CD14-positive monocyte (primary cell): ENCODE data around the gene CEP128. TPM values are rescaled to one million over a fixed set of nuclear protein-coding genes. Genes with fewer than 3 reads are reported as not detected.

Experiments used
- DNase-seq, 3 donors: peaks; one replicate each; pipeline ENCODE4 v3.0.0-alpha.2; 2011 to 2022
- H2AFZ ChIP-seq: 2 replicates; pipeline ENCODE4 v1.6.0; 2012; ENCODE audit warnings: mild to moderate bottlenecking, low read depth, low read length, inconsistent platforms; ENCODE audit not compliant: insufficient read depth, poor library complexity, severe bottlenecking
- H3K27ac ChIP-seq, 2 donors: 1 replicate in 1 of 2; 2 replicates in 1 of 2; pipeline ENCODE4 v1.5.1; 2012 to 2013; ENCODE audit warnings: low read length in 2 of 2, control low read depth in 1 of 2, inconsistent platforms in 1 of 2, low read depth in 1 of 2, mild to moderate bottlenecking in 1 of 2
- H3K27me3 ChIP-seq, 2 donors: one replicate each; pipeline versions ENCODE4 v1.6.0 to v1.6.1; 2011 to 2013; ENCODE audit warnings: low read length in 2 of 2; ENCODE audit not compliant: control insufficient read depth in 2 of 2, insufficient read depth in 2 of 2
- H3K36me3 ChIP-seq, 2 donors: replicated peaks in 1 of 2; 1 replicate in 1 of 2; 2 replicates in 1 of 2; pipeline versions ENCODE4 v1.5.1 to v1.6.1; 2012 to 2013; ENCODE audit warnings: low read length in 2 of 2, control low read depth in 1 of 2, inconsistent platforms in 1 of 2, mild to moderate bottlenecking in 1 of 2; ENCODE audit not compliant: insufficient read depth in 2 of 2, control insufficient read depth in 1 of 2
- H3K4me1 ChIP-seq, 2 donors: 1 replicate in 1 of 2; 2 replicates in 1 of 2; pipeline versions ENCODE4 v1.5.1 to v1.6.1; 2012 to 2013; ENCODE audit warnings: low read length in 2 of 2, control low read depth in 1 of 2, inconsistent platforms in 1 of 2, mild to moderate bottlenecking in 1 of 2, moderate library complexity in 1 of 2; ENCODE audit not compliant: insufficient read depth in 2 of 2, control insufficient read depth in 1 of 2
- H3K4me2 ChIP-seq: replicated peaks from 2 replicates; pipeline ENCODE3; 2012; ENCODE audit warnings: low read length, moderate library complexity, mild to moderate bottlenecking; ENCODE audit not compliant: poor library complexity, severe bottlenecking; ENCODE audit errors: extremely low read depth
- H3K4me3 ChIP-seq, 3 experiments: fragments of 200-600 bp in 1 of 3; sonication (generic) in 1 of 3; replicated peaks in 1 of 3; 1 replicate in 2 of 3; 2 replicates in 1 of 3; pipeline ENCODE4 v1.5.1; 2011 to 2013; ENCODE audit warnings: low read length in 3 of 3, mild to moderate bottlenecking in 3 of 3, control low read depth in 2 of 3, low read depth in 2 of 3, inconsistent platforms in 1 of 3, moderate library complexity in 1 of 3
- H3K79me2 ChIP-seq: 2 replicates; pipeline ENCODE4 v1.6.0; 2012; ENCODE audit warnings: mild to moderate bottlenecking, control low read depth, inconsistent platforms, low read length, moderate library complexity; ENCODE audit not compliant: insufficient read depth
- H3K9ac ChIP-seq: 2 replicates; pipeline ENCODE4 v1.6.0; 2017; ENCODE audit warnings: low read length, mild to moderate bottlenecking; ENCODE audit not compliant: insufficient read depth, poor library complexity, severe bottlenecking
- H3K9me3 ChIP-seq, 2 donors: replicated peaks in 1 of 2; 1 replicate in 1 of 2; 2 replicates in 1 of 2; pipeline versions ENCODE4 v1.5.1 to v1.6.1; 2012 to 2013; ENCODE audit warnings: low read length in 2 of 2, control low read depth in 1 of 2; ENCODE audit not compliant: control insufficient read depth in 1 of 2, insufficient read depth in 1 of 2
- H4K20me1 ChIP-seq: 2 replicates; pipeline ENCODE4 v1.6.0; 2012; ENCODE audit warnings: mild to moderate bottlenecking, low read length, control low read depth, moderate library complexity; ENCODE audit not compliant: insufficient read depth
- H3K27ac Mint-ChIP-seq, 7 donors: one replicate each; pipeline ENCODE4 v1.8.0; 2020; ENCODE audit warnings: mild to moderate bottlenecking in 7 of 7, mixed read lengths in 7 of 7, moderate library complexity in 6 of 7, inconsistent platforms in 2 of 7
- H3K27me3 Mint-ChIP-seq, 3 donors: one replicate each; pipeline ENCODE4 v1.8.0; 2021 to 2022; ENCODE audit warnings: low read depth in 3 of 3, mild to moderate bottlenecking in 3 of 3, mixed read lengths in 3 of 3, moderate library complexity in 3 of 3, inconsistent platforms in 1 of 3
- H3K36me3 Mint-ChIP-seq, 2 donors: one replicate each; pipeline ENCODE4 v1.8.0; 2020; ENCODE audit warnings: mixed read lengths in 2 of 2, inconsistent platforms in 1 of 2, mild to moderate bottlenecking in 1 of 2
- H3K4me1 Mint-ChIP-seq: one replicate; pipeline ENCODE4 v1.8.0; 2020; ENCODE audit warnings: mild to moderate bottlenecking, mixed read lengths
- H3K4me3 Mint-ChIP-seq, 2 donors: one replicate each; pipeline ENCODE4 v1.8.0; 2020; ENCODE audit warnings: mild to moderate bottlenecking in 2 of 2, mixed read lengths in 2 of 2, moderate library complexity in 1 of 2
- H3K9me3 Mint-ChIP-seq, 7 donors: one replicate each; pipeline ENCODE4 v1.8.0; 2020 to 2022; ENCODE audit warnings: mixed read lengths in 7 of 7, mild to moderate bottlenecking in 6 of 7, moderate library complexity in 6 of 7, inconsistent platforms in 2 of 7
- CTCF ChIP-seq: fragments of 200-600 bp; IDR thresholded peaks from one replicate; pipeline ENCODE4 v1.8.0; 2022; ENCODE audit warnings: antibody characterized with exemption, mild to moderate bottlenecking
- WGBS: methylation state at CpG from one replicate; pipeline ENCODE4 v1.1.5; 2013; ENCODE audit warnings: missing lambda C conversion rate; ENCODE audit not compliant: insufficient coverage; 5-methylcytosine and 5-hydroxymethylcytosine counted together
- intact Hi-C, 2 donors: fragments of 100-400 bp; cut with micrococcal nuclease; formaldehyde crosslinking; loops; one replicate each; pipeline versions ENCODE4 v1.15.0 to v1.15.1; 2023
- polyA plus RNA-seq, 3 donors: library from polyadenylated mRNA; depleted of rRNA in 1 of 3; unstranded in 2 of 3; stranded (reverse) in 1 of 3; fragments of 300-500 nt in 2 of 3; fragments of >200 nt in 1 of 3; fragmentation: Illumina TruSeq in 2 of 3; gene quantifications; 1 replicate in 2 of 3; 2 replicates in 1 of 3; pipeline ENCODE4 v1.2.3, GENCODE V29; 2012 to 2021

CEP128 gene
- polyA plus RNA-seq, 3 donors: 0.41 to 0.88 (median 0.62) TPM

- H3K9me3 ChIP-seq: peaks cover 0 to 4% of the 10 kb centered on the region in 2 donors
- no peaks in the 10 kb centered on the region for H3K4me1 Mint-ChIP-seq
- no peaks in the 10 kb centered on the region for H3K27me3 Mint-ChIP-seq
- H3K36me3 Mint-ChIP-seq: peaks cover 20 to 32% of the 10 kb centered on the region in 2 donors
- no peaks in the 10 kb centered on the region for H3K27me3 ChIP-seq
- no peak overlapping the region for H3K4me2 ChIP-seq
- peaks cover 0 to 29% of the 10 kb centered on the region in 2 donors for H3K36me3 ChIP-seq
- H3K27ac ChIP-seq: no peak overlapping the region
- H3K4me3 ChIP-seq: no peak overlapping the region
- H3K4me3 Mint-ChIP-seq: no peak overlapping the region
- H4K20me1 ChIP-seq: no peaks in the 10 kb centered on the region
- intact Hi-C loops: no loop called here
- no peak for DNase-seq
- TF ChIP-seq CTCF: no peak
- H3K4me1 ChIP-seq: no peaks in the 10 kb centered on the region
- no peak overlapping the region for H3K27ac Mint-ChIP-seq
- peaks cover 0 to 7% (median 0%) of the 10 kb centered on the region in 7 donors for H3K9me3 Mint-ChIP-seq
- H3K9ac ChIP-seq: no peak overlapping the region
- H3K79me2 ChIP-seq: no peaks in the 10 kb centered on the region
- H2AFZ ChIP-seq: no peak overlapping the region
- WGBS: no CpG with 5 or more reads among the region's 1 CpG
Observed at GRCh38 chr14:80522411-80522810, 419.1 kb downstream of the CEP128 start.

- Mint-ChIP-seq H3K4me3 (no peak overlapping the region), H3K9me3 (peaks cover 0 to 10% (median 0%) of the 10 kb centered on the region in 7 donors), H3K27ac (no peak overlapping the region), H3K4me1 (no peaks in the 10 kb centered on the region), H3K27me3 (no peaks in the 10 kb centered on the region), H3K36me3 (peaks cover 20 to 25% of the 10 kb centered on the region in 2 donors)
- no peak for DNase-seq
- Histone ChIP-seq H3K27me3 (no peaks in the 10 kb centered on the region), H3K4me1 (no peaks in the 10 kb centered on the region), H3K79me2 (no peaks in the 10 kb centered on the region), H2AFZ (no peak overlapping the region), H3K27ac (no peak overlapping the region), H3K4me2 (no peak overlapping the region), H4K20me1 (no peaks in the 10 kb centered on the region), H3K9me3 (peaks cover 2 to 4% of the 10 kb centered on the region in 2 donors), H3K36me3 (peaks cover 0 to 29% of the 10 kb centered on the region in 2 donors), H3K9ac (no peak overlapping the region), H3K4me3 (no peak overlapping the region)
- no peak for TF ChIP-seq CTCF
- WGBS: no CpG with 5 or more reads among the region's 3 CpGs
- intact Hi-C loops: no loop called here
Observed at GRCh38 chr14:80521456-80521855, 420.1 kb downstream of the CEP128 start.
